GM21529 (cell line): Measurements from ENCODE around the gene CFAP53.
A peak's percentile ranks its signal among the peaks of the same experiment; 100 is the strongest.
"Not testable (repeated sequence)": the region's sequence is repeated elsewhere in the genome, so short reads cannot be mapped to it uniquely, and the experiment has no call there.

Experiments used
- ATAC-seq: cut with Tn5 transposase; IDR thresholded peaks from one replicate; pipeline ENCODE4 v1.9.1; 2021; ENCODE audit not compliant: unreplicated experiment

Gene CFAP53

DNA sequence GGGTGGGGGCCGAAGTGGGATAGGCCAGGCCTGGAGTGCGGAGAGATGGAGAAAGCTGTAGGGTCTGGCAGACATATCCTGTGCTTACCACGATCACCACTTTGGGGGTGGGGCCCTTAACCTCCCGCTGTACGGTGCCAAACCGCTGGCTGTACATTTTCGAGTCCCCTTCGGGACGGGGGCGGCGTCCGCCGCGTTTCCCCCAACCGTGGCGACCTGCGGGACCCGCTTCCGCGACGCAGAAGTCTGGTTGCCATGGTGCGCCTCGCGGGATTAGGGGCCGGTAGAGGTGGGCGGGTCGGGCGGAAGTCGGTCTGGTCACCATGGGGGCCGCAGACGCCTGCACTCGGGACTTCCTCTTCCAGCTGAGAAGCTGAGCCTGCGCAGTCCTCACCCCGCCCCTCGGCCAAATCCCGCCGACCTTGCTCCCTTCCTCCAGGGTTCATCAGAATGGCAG lies at the start of gene CFAP53:
Gene CFAP53, minus strand, starts transcription at position 248 of the 457 bp plus-strand sequence. Its CDS starts 91 bp downstream, at position 157.
- peak; percentile 77 for ATAC-seq

DNA sequence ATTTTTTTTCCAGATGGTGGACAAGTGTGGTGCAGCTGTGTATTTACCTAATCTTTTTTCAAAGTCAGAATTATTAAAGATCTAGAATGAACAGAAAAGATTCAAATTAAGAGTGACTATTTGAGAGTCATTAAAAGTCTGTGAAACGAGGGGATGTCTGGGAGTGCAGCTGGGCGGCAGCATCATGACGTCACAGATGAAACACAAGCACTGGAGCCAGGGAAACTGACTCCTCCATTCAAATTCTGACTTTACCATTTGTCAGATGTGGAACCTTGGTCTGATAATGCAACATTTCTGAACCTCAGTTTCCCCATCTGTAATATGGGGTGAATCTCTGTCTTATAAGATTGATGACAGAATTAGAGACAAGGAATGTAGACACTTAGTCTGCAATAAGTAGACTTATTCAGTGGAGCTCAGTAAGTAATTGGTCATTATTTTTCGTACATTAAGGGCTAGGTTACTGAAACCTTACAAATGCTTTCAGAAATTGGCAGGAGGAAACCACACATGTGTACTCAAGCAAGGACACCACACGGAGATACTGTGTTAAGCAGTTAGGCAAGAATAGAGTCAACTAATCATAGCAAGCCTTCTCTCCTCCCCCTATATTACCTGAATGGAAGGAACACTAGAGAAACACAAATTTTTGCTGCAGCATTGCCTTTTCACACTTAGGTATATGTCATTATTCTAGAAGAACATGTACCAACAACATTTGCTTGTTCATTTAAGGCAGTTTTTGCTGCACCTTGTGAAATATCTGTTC lies 49.0 kb upstream of the CFAP53 start:
- peak; percentile 74 for ATAC-seq

GRCh38 chr18:50313873-50314460 lies 47.7 kb upstream of the CFAP53 start:
- no peak for ATAC-seq

DNA sequence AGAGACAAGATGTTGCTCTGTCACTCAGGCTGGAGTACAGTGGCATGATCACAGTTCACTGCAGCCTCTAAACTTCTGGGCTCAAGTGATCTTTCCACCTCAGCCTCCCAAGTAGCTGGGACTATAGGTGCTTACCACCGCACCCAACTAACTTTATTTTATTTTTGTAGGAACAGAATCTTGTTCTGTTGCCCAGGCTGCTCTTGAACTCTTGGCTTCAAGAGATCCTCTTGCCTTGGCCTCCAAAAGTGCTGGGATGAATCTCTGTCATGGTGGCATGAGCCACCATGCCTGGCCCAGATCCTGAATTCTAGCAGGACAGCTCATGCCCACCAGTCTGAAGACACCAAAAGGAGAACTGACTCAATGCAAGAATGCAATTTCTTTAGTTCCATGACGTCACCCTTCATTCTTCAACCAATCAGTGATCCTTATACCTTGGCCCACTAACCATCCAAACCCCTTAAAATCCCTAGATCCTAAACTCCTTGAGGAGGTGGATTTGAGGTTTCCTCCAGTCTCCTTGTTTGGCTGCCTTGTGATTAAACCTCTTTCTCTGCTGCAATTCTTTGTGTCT lies 46.8 kb upstream of the CFAP53 start:
- ATAC-seq = peak; percentile 20

DNA sequence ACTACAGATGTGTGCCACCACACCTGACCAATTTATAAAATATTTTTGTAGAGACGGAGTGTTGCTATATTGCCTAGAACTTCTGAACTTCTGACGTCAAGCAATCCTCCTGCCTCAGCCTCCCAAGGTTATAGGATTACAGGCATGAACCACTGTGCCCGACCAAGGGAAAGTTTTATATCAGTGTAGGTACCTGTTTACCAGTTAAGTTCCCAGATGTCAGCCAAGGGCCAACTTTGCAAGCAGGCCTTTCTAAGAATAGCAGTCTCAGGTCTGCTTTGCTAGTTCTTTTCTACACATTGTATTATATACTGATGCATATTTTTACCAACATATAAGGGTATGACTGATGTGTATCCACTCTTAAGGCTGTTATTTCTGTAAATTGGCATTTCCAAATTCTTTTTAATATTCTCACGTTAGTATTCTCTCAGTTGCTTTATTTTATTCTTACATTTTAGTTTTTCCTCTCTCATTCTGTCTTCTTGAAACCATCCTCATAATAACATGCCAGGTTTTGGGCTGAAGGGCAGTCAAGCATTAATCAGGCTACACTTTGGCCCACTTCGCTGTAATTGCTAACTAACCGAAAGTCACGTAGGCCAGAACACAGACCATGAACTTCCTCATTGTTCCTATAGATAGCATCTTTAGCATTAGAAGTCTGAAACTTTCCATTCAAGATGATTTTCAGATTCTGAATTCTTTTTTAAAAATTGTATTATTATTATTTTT lies 46.2 kb upstream of the CFAP53 start:
- peak; percentile 60 for ATAC-seq

GRCh38 chr18:50311650-50312049 lies 45.4 kb upstream of the CFAP53 start:
- ATAC-seq = no peak

- ATAC-seq = no peak
Measured at GRCh38 chr18:50310080-50310479, 43.8 kb upstream of the CFAP53 start.

- not testable (repeated sequence) for ATAC-seq
Measured at GRCh38 chr18:50308851-50309250, 42.6 kb upstream of the CFAP53 start.

DNA sequence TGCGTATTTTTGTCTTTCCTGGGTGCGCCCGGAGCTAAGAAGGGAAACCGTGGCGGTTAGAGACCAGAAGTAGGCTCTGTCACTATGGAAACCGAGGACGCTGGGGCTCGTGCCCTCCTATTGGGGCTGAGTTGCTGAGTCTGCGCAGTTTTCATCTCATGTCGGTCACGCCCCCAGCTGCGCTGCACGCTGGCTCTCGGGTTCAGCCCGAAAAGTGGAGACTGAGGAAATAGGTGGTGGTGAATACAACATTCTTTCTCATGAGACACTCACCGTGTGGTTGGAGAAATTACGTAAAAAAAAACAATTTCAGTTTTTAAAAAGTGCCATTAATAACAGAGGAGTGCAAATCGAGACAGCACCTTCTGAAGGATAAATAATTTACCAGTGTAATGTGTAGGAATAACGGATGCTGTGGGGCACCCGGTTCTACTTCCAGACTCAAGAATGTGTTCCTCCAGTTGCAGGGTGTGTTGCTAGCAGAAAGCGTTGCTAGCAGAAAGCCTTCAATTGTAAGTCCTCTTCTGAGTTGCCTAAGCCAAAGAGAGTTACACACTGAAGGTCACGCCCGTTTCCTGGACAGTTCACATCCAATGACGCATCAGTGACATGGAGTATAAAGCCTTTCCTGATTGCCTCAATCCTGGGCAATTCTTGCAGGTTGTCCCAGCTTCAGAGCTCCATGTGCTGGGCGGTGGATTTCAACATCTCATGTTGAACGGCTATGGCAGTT lies 41.6 kb upstream of the CFAP53 start:
- ATAC-seq = peak; percentile 86

DNA sequence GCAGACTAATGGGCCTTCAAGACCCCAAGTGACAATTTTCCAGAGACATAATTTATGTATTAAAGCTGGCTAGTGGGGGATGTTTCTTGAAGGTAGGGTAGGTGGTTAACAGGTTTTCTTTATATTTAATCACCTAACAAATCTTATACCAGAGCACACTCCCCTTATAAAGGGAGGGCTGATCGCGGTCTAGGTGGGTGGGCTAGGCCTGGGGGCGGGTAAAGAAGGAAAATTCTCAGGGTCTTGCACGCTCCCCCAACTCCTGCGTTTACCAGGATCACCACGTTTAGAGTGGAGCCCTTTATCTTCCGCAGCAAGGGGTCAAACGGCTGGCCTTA lies 41.1 kb upstream of the CFAP53 start:
- peak; percentile 1 for ATAC-seq

GRCh38 chr18:50306944-50307343 lies 40.6 kb upstream of the CFAP53 start:
- ATAC-seq = no peak

- no peak for ATAC-seq
Measured at GRCh38 chr18:50301074-50301473, 34.8 kb upstream of the CFAP53 start.

DNA sequence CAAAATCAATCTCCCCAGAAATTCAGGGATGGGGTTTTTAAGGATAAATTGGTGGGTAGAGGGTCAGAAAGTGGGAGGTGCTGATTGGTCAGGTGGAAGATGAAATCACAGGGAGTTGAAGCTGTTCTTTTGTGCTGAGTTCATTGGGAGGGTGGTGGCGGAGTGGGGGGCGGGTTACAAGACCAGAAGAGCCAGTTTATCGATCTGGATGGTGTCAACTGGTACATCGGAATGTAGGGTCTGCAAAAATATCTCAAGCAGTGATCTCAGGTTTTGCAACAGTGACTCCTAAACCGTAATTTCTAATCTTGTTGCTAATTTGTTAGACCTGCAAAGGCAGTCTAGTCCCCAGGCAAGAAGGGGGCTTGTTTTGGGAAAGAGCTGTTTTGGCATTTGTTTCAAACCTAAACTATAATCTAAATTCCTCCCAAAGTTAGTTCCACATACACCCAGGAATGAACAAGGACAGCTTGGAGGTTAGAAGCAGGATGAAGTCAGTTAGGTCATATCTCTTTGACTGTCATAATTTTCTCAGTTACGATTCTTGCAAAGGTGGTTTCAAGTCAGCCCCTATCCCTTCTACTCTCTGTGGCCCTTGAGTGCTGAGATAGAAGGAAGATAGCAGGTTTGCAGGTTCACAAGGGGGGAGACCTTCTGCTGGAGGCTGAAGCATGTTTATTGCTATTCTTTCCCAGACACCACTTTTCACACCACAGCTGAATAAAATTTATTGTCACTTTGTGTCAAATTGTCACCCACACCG lies 33.5 kb upstream of the CFAP53 start:
- ATAC-seq = no peak

DNA sequence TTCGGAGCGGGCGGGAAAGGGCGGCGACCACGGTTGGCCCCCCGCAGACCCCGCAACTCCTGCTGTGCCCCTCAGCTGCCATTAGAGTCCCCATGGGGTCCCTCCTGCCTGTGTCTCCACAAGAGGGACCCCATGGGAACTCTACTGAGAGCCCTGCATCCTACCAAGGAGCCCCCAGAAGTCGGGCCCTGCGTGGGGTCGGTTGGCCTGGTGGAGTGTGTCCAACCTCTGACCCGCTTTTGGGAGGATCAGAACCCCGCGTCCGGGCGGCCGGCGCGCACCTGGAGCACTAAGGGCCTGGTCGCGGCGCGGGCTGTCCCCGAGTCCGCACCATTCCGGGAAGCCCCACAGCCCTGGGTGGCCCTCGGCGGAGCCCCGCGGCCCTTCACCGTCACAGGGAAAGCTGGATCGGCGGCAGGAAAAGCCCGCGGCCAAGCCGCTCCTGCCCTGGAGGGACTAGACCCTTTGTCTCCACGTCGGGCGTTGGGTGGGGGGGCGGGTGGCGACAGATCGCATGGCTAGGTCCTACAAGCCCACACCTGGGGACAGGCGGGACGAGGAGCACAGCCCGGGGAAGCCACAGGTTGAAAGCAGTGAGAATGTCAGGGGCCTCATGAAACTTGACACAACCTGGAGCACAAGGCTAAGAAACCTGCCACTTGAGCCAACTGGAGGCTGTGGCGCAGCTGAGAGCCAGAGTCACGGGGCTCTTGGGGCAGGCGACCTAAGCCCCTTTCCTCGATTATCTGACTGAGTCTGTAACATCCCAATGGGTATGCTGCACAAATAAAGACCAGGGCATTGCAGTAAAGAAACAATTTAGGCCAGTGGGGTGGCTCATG lies 32.4 kb upstream of the CFAP53 start:
- ATAC-seq = no peak

DNA sequence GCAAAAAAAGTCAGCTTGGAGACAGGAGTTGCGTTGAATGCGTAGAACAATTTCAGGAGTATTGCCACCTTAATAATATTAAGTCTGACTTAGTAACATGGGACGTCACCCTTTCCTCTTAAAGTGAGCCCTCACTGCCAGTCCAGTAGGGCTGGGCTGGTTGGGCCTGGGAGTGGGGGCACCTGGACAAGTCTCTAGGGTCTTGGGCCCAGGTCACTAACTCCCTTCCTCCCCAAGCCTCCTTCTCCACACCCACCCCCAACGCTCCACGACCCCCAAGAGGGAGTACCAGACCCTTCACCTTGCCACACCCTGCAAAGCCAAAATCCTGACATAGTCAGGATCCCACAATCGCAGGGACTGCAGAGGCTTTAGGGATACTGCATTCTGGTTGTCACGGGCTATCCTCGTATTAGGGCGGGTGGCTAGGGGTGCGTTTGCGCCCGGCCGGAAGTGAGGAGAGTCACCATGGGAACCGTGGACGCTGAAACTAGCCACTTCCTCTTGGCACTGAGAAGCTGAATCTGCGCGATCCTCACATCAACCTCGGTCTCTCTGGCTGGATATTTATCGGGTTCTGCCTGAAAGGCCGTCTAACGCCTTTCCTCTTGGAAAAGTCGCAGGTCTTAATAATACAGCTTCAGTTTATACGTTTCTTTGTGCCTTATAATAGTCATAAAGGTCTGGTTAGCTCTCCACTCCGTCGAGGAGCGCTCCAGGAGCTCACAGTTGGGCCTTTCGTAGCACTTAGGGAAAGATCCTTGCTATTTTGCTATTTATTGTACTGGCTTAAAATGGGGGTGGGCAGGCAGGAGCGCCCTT lies 31.5 kb upstream of the CFAP53 start:
- ATAC-seq = peak; percentile 100

DNA sequence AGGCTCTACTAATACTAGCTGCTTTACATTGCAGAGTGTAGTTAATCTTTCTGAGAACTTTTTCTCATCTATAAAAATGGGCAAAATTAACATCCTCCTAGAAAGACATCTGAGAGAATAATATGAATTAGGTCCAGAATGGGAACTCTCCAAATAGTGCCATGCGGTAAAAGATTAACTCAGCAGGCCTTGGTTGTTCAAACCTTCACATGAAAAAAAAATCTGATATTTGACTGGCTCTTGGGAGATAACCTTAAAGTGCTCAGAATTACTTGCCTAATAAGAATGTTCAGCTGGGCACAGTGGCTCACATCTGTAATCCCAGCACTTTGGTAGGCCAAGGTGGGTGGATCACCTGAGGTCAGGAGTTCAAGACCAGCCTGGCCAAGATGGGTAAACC lies 26.7 kb upstream of the CFAP53 start:
- ATAC-seq = no peak

- no peak for ATAC-seq
Measured at GRCh38 chr18:50289108-50289443, 22.8 kb upstream of the CFAP53 start.

DNA sequence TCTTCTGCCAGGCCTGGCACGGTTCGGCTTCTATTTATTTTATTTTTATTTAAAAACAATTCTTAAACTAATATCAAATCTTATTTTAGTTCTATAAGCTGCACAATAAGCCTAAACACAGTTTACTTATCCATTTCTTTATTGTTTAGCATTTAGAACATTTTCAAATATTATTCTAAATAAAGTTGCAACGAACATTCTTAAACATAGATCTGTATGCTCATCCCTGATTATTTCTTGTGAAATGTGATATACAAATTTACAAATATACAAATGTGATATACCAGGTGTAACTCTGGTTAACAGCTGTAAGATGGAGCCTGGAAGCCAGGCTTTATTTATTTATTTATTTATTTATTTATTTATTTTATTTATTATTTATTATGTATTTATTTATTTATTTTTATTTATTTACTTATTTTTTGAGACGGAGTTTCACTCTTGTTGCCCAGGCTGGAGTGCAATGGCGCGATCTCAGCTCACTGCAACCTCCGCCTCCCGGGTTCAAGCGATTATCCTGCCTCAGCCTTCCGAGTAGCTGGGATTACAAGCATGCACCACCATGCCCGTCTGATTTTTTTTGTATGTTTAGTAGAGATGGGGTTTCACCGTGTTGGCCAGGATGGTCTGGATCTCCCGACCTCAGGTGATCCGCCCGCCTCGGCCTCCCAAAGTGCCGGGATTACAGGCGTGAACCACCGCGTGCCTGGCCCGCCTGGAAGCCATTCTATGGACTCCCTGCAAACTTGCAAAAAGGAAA lies 22.2 kb upstream of the CFAP53 start:
- ATAC-seq = not testable (repeated sequence)
